ENCODE results near the gene RREB1.

- TF ChIP-seq POLR2A (IDR thresholded peaks at IDR 0.05; ENCODE audit: low read depth, low read length) (no peak), TAF1 (IDR thresholded peaks at IDR 0.05; ENCODE audit: low read depth, low read length) (no peak), PAX5 (IDR thresholded peaks at IDR 0.05; ENCODE audit: insufficient read depth, low read length, severe bottlenecking) (no peak)
Observed at GRCh38 chr6:7100753-7101081, 7.0 kb upstream of the RREB1 start.

Data from GM12891 (cell line).